H9 (cell line): ENCODE data around the gene STK32C. TPM values are rescaled to one million over a fixed set of nuclear protein-coding genes. Genes with fewer than 3 reads are reported as not detected.
"Not testable (repeated sequence)": the region's sequence is repeated elsewhere in the genome, so short reads cannot be mapped to it uniquely, and the experiment has no call there.

ENCODE experiments used
- DNase-seq: peaks from one replicate; pipeline ENCODE4 v3.0.0-alpha.2; 2017
- H2AFZ ChIP-seq: one replicate; pipeline ENCODE4 v1.6.1; 2013; ENCODE audit warnings: mild to moderate bottlenecking, low read length, control low read depth, moderate library complexity
- H2AK5ac ChIP-seq: 2 replicates; pipeline ENCODE4 v1.6.1; 2013; ENCODE audit warnings: low read length, control low read depth, mixed read lengths; ENCODE audit not compliant: insufficient read length
- H2BK120ac ChIP-seq: one replicate; pipeline ENCODE4 v1.6.1; 2013; ENCODE audit warnings: low read depth, mild to moderate bottlenecking, low read length, control low read depth, inconsistent platforms; ENCODE audit not compliant: poor library complexity, severe bottlenecking
- H2BK12ac ChIP-seq: 2 replicates; pipeline ENCODE4 v1.6.1; 2013; ENCODE audit warnings: low read length, control low read depth, mixed read lengths, low read depth; ENCODE audit not compliant: insufficient read length
- H2BK15ac ChIP-seq: 2 replicates; pipeline ENCODE4 v1.6.1; 2013; ENCODE audit warnings: low read depth, low read length, control low read depth
- H2BK20ac ChIP-seq: one replicate; pipeline ENCODE4 v1.6.1; 2013; ENCODE audit warnings: low read depth, mild to moderate bottlenecking, low read length, control low read depth, inconsistent platforms; ENCODE audit not compliant: poor library complexity, severe bottlenecking
- H2BK5ac ChIP-seq: 2 replicates; pipeline ENCODE4 v1.6.1; 2013; ENCODE audit warnings: low read length, control low read depth, mixed read lengths; ENCODE audit not compliant: insufficient read length
- H3K14ac ChIP-seq: 2 replicates; pipeline ENCODE4 v1.6.1; 2013; ENCODE audit warnings: low read length, control low read depth; ENCODE audit not compliant: insufficient read depth
- H3K18ac ChIP-seq: 2 replicates; pipeline ENCODE4 v1.6.1; 2013; ENCODE audit warnings: low read depth, mild to moderate bottlenecking, mixed read lengths, low read length, control low read depth; ENCODE audit not compliant: insufficient read length
- H3K23ac ChIP-seq: 2 replicates; pipeline ENCODE4 v1.6.1; 2013; ENCODE audit warnings: low read length, control low read depth, mixed read lengths, low read depth; ENCODE audit not compliant: insufficient read length
- H3K23me2 ChIP-seq: 2 replicates; pipeline ENCODE4 v1.6.1; 2013; ENCODE audit warnings: low read depth, mild to moderate bottlenecking, mixed read lengths, low read length, control low read depth; ENCODE audit not compliant: insufficient read length, poor library complexity, severe bottlenecking
- H3K27ac ChIP-seq: 2 replicates; pipeline ENCODE4 v1.5.1; 2013; ENCODE audit warnings: low read length, control low read depth, mixed read lengths, low read depth; ENCODE audit not compliant: insufficient read length
- H3K27me3 ChIP-seq: 2 replicates; pipeline ENCODE4 v1.6.1; 2013; ENCODE audit warnings: low read length, control low read depth, inconsistent platforms; ENCODE audit not compliant: insufficient read depth
- H3K4ac ChIP-seq: 2 replicates; pipeline ENCODE4 v1.6.1; 2013; ENCODE audit warnings: low read depth, mild to moderate bottlenecking, control low read depth, inconsistent platforms, low read length, moderate library complexity
- H3K4me1 ChIP-seq: 2 replicates; pipeline ENCODE4 v1.6.1; 2013; ENCODE audit warnings: low read length, control low read depth, inconsistent platforms; ENCODE audit not compliant: insufficient read depth
- H3K4me2 ChIP-seq: 2 replicates; pipeline ENCODE4 v1.6.1; 2013; ENCODE audit warnings: low read length, control low read depth, mixed read lengths; ENCODE audit not compliant: insufficient read length, insufficient read depth
- H3K56ac ChIP-seq: 2 replicates; pipeline ENCODE4 v1.6.1; 2013; ENCODE audit warnings: low read depth, mild to moderate bottlenecking, mixed read lengths, low read length, control low read depth; ENCODE audit not compliant: insufficient read length
- H3K79me1 ChIP-seq: 2 replicates; pipeline ENCODE4 v1.6.1; 2013; ENCODE audit warnings: low read depth, mild to moderate bottlenecking, moderate library complexity, low read length, control low read depth, inconsistent platforms; ENCODE audit not compliant: insufficient read depth, poor library complexity, severe bottlenecking
- H3K79me2 ChIP-seq: 2 replicates; pipeline ENCODE4 v1.6.1; 2013; ENCODE audit warnings: low read length, control low read depth, inconsistent platforms; ENCODE audit not compliant: insufficient read depth
- H3K9ac ChIP-seq: 2 replicates; pipeline ENCODE4 v1.6.1; 2013; ENCODE audit warnings: low read length, control low read depth, mixed read lengths; ENCODE audit not compliant: insufficient read length; ENCODE audit errors: extremely low read depth
- H3K9me3 ChIP-seq: one replicate; pipeline ENCODE4 v1.6.1; 2013; ENCODE audit warnings: low read depth, low read length, inconsistent platforms; ENCODE audit not compliant: control insufficient read depth
- H3T11ph ChIP-seq: one replicate; pipeline ENCODE4 v1.6.1; 2013; ENCODE audit warnings: mild to moderate bottlenecking, low read length, control low read depth, inconsistent platforms
- H4K20me1 ChIP-seq: one replicate; pipeline ENCODE4 v1.6.1; 2013; ENCODE audit not compliant: control insufficient read depth, insufficient read length, insufficient read depth
- H4K5ac ChIP-seq: 2 replicates; pipeline ENCODE4 v1.6.1; 2013; ENCODE audit warnings: low read depth, mild to moderate bottlenecking, mixed read lengths, low read length, control low read depth; ENCODE audit not compliant: insufficient read length
- H4K8ac ChIP-seq: replicated peaks from 2 replicates; pipeline ENCODE4 v1.6.1; 2013; ENCODE audit warnings: low read length, control low read depth, mixed read lengths, low read depth; ENCODE audit not compliant: insufficient read length
- H4K91ac ChIP-seq: 2 replicates; pipeline ENCODE4 v1.6.1; 2013; ENCODE audit warnings: low read depth, mild to moderate bottlenecking, moderate library complexity, mixed read lengths, low read length, control low read depth; ENCODE audit not compliant: insufficient read length
- H3K27ac Mint-ChIP-seq, 3 experiments: 2 replicates in 2 of 3; 3 replicates in 1 of 3; pipeline ENCODE4 v1.8.0; 2020 to 2021; ENCODE audit warnings: mixed read lengths in 3 of 3, mild to moderate bottlenecking in 1 of 3, moderate library complexity in 1 of 3
- H3K27me3 Mint-ChIP-seq: 2 replicates; pipeline ENCODE4 v1.8.0; 2021; ENCODE audit warnings: low read depth, mild to moderate bottlenecking, moderate library complexity, mixed read lengths
- H3K36me3 Mint-ChIP-seq, 3 experiments: 2 replicates in 2 of 3; 3 replicates in 1 of 3; pipeline ENCODE4 v1.8.0; 2020 to 2021; ENCODE audit warnings: low read depth in 3 of 3, mixed read lengths in 3 of 3; ENCODE audit not compliant: insufficient read depth in 1 of 3
- H3K4me1 Mint-ChIP-seq, 2 experiments: 2 replicates each; pipeline ENCODE4 v1.8.0; 2020; ENCODE audit warnings: mixed read lengths in 2 of 2
- H3K4me3 Mint-ChIP-seq, 2 experiments: 2 replicates in 1 of 2; 3 replicates in 1 of 2; pipeline ENCODE4 v1.8.0; 2020 to 2021; ENCODE audit warnings: mild to moderate bottlenecking in 2 of 2, mixed read lengths in 2 of 2, moderate library complexity in 1 of 2
- H3K9me3 Mint-ChIP-seq, 2 experiments: 2 replicates in 1 of 2; 3 replicates in 1 of 2; pipeline ENCODE4 v1.8.0; 2020; ENCODE audit warnings: mild to moderate bottlenecking in 2 of 2, mixed read lengths in 2 of 2, moderate library complexity in 1 of 2
- WGBS: extraction: QIAGEN DNeasy Blood & Tissue Kit; methylation state at CpG from one replicate; pipeline ENCODE4 v1.1.7; 2013; ENCODE audit warnings: missing lambda C conversion rate, low lambda C conversion rate, mixed read lengths; ENCODE audit not compliant: insufficient read length; ENCODE audit errors: extremely low coverage; 5-methylcytosine and 5-hydroxymethylcytosine counted together
- total RNA-seq: library from RNA; stranded (reverse); gene quantifications from 2 replicates; pipeline ENCODE4 v1.2.1, GENCODE V29; 2021
- TF ChIP-seq, protein P1 (sequence below): fragments of 200-600 bp; sonication (generic); conservative IDR thresholded peaks from 3 replicates; pipeline ENCODE4 v1.8.0; 2021; ENCODE audit warnings: antibody characterized with exemption, mild to moderate bottlenecking

STK32C gene
- total RNA-seq, 1 experiment from 2014 or later: 11.3 TPM

DNA sequence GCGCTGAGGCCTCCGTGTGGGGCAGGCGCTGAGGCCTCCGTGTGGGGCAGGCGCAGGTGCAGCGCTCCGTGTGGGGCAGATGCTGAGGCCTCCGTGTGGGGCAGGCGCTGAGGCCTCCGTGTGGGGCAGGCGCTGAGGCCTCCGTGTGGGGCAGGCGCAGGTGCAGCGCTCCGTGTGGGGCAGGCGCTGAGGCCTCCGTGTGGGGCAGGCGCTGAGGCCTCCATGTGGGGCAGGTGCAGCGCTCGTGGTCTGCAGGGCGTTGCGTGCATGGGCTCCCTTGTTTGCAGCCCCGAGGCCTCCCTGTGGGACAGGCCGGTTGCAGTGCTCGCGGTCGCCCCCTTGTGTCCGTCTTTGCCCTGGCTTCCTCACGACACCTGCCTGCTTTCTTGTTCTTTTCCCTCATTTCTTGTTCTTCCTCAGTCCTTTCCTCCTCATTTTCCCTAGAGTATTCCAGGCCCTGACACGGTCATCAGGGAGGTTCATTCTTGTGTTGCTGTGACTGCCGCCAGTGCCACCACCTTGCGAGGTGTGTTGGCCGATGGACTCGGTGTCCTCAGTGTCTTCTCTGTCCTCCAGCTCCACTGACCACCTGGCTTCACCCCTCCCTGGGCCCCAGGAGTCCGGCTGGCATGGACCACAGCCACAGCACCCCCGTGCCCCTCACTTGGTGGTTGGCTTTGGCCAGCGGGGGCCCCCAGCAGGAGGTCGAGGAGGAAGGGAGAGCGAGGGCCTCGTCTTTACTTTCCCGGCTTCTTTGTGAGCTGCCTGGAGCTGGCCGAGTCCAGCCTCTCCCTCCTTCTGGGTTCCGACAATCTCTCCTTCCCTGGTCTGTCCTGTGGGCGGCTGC lies 44.9 kb upstream of the STK32C start:
- not testable (repeated sequence) for H4K20me1 ChIP-seq, H3K9ac ChIP-seq, H3K56ac ChIP-seq, H2BK120ac ChIP-seq, H2BK12ac ChIP-seq, H3K79me2 ChIP-seq, H2AFZ ChIP-seq, H3K4me1 Mint-ChIP-seq, H3K79me1 ChIP-seq, H3K4me1 ChIP-seq, H3K36me3 Mint-ChIP-seq, H3K27ac Mint-ChIP-seq, H3K27ac ChIP-seq, H3T11ph ChIP-seq, H2BK5ac ChIP-seq, H4K91ac ChIP-seq, H4K8ac ChIP-seq, H3K23me2 ChIP-seq, H3K14ac ChIP-seq, H2AK5ac ChIP-seq, H3K18ac ChIP-seq, H3K4ac ChIP-seq, H3K9me3 ChIP-seq, H3K27me3 Mint-ChIP-seq, H3K27me3 ChIP-seq, H3K4me2 ChIP-seq, H2BK20ac ChIP-seq, H3K23ac ChIP-seq, H3K9me3 Mint-ChIP-seq, H2BK15ac ChIP-seq, H4K5ac ChIP-seq
- WGBS: no CpG with 5 or more reads among the region's 44 CpGs
- TF ChIP-seq, protein P1, sequence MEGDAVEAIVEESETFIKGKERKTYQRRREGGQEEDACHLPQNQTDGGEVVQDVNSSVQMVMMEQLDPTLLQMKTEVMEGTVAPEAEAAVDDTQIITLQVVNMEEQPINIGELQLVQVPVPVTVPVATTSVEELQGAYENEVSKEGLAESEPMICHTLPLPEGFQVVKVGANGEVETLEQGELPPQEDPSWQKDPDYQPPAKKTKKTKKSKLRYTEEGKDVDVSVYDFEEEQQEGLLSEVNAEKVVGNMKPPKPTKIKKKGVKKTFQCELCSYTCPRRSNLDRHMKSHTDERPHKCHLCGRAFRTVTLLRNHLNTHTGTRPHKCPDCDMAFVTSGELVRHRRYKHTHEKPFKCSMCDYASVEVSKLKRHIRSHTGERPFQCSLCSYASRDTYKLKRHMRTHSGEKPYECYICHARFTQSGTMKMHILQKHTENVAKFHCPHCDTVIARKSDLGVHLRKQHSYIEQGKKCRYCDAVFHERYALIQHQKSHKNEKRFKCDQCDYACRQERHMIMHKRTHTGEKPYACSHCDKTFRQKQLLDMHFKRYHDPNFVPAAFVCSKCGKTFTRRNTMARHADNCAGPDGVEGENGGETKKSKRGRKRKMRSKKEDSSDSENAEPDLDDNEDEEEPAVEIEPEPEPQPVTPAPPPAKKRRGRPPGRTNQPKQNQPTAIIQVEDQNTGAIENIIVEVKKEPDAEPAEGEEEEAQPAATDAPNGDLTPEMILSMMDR: peak; percentile 79
- DNase-seq: peak; percentile 85
- H3K4me3 Mint-ChIP-seq: peak overlapping the region in 1 of 2 experiments; percentile 53; a peak in 1 of 5 replicates
